Right cardiac atrium (tissue), 5 donors: ENCODE data around the gene NUAK2. TPM values are rescaled to one million over a fixed set of nuclear protein-coding genes. Genes with fewer than 3 reads are reported as not detected.
"Not testable (repeated sequence)": the region's sequence is repeated elsewhere in the genome, so short reads cannot be mapped to it uniquely, and the experiment has no call there.

Source experiments
- ATAC-seq, 2 donors: fragments of 200-7000 bp; cut with Tn5 transposase; one replicate each; pipeline versions ENCODE4 v1.8.0 to v1.9.1; 2020; ENCODE audit warnings: moderate library complexity in 2 of 2, mild to moderate bottlenecking in 1 of 2
- DNase-seq, 3 donors: peaks; one replicate each; pipeline ENCODE4 v3.0.0-alpha.2; 2020
- H3K27ac ChIP-seq: one replicate; pipeline ENCODE4 v1.5.1; 2013; ENCODE audit warnings: mild to moderate bottlenecking, low read length, control low read depth, moderate library complexity
- H3K27me3 ChIP-seq: one replicate; pipeline ENCODE4 v1.6.1; 2013; ENCODE audit not compliant: control insufficient read depth, insufficient read depth
- H3K4me1 ChIP-seq: one replicate; pipeline ENCODE4 v1.6.1; 2013; ENCODE audit warnings: low read length; ENCODE audit not compliant: control insufficient read depth, insufficient read depth
- H3K4me3 ChIP-seq: one replicate; pipeline ENCODE4 v1.5.1; 2013; ENCODE audit warnings: low read length, control low read depth
- H3K9me3 ChIP-seq: one replicate; pipeline ENCODE4 v1.6.1; 2013; ENCODE audit warnings: low read length; ENCODE audit not compliant: control insufficient read depth
- WGBS: extraction: QIAGEN DNeasy Blood & Tissue Kit; methylation state at CpG from one replicate; pipeline ENCODE4 v1.1.7; 2013; 5-methylcytosine and 5-hydroxymethylcytosine counted together
- intact Hi-C, 4 donors: fragments of 100-400 bp; cut with DNase I; formaldehyde crosslinking; loops; one replicate each; pipeline versions ENCODE4 v1.11.0 to v1.14.0; 2022 to 2023
- long read RNA-seq, 4 donors: library from polyadenylated mRNA; unstranded; transcript quantifications; one replicate each; pipeline ENCODE4 v2.0.0, GENCODE V29; 2020 to 2021
- polyA plus RNA-seq: library from polyadenylated mRNA; stranded (reverse); fragments of 200-250 nt; gene quantifications from one replicate; pipeline ENCODE4 v1.2.3, GENCODE V29; 2013
- total RNA-seq, 4 donors: library from RNA; stranded (reverse); fragmentation: NEBNext Ultra II Directional; extraction: Animal tissue kit (Norgen Biotek cat#: 25700); gene quantifications; one replicate each; pipeline ENCODE4 v1.2.1, GENCODE V29; 2021
- donor health status: healthy with polysubstance abuse.
- donor health status: DM: no; HTN: yes; CAD: no.
- donor health status: DM: no; HTN: no; CAD: no.
- donor health status: DM: no; HTN: yes; CAD: no; lungs with severe emphysema.
- donor health status: DM: yes; HTN: yes; CAD: no.

NUAK2 gene
- total RNA-seq, result 1 to 10 TPM in 3 of 4 donors, under 1 TPM in 1; 0.50 to 1.6 (median 1.4) TPM
- 0.86 TPM for polyA plus RNA-seq
- long read RNA-seq, donor 1, partial matches to known transcripts, result 0 of 4 reads
- long read RNA-seq, donor 1, other reads (novel, unspliced or antisense), result 1 of 4 reads
- long read RNA-seq, donor 2, result 0 reads
- long read RNA-seq, donor 3, partial matches to known transcripts, result 0 of 1 reads
- long read RNA-seq, donor 3, other reads (novel, unspliced or antisense), result 0 of 1 reads
- long read RNA-seq, donor 4, partial matches to known transcripts, result 1 of 2 reads
- long read RNA-seq, donor 4, other reads (novel, unspliced or antisense), result 0 of 2 reads

DNA sequence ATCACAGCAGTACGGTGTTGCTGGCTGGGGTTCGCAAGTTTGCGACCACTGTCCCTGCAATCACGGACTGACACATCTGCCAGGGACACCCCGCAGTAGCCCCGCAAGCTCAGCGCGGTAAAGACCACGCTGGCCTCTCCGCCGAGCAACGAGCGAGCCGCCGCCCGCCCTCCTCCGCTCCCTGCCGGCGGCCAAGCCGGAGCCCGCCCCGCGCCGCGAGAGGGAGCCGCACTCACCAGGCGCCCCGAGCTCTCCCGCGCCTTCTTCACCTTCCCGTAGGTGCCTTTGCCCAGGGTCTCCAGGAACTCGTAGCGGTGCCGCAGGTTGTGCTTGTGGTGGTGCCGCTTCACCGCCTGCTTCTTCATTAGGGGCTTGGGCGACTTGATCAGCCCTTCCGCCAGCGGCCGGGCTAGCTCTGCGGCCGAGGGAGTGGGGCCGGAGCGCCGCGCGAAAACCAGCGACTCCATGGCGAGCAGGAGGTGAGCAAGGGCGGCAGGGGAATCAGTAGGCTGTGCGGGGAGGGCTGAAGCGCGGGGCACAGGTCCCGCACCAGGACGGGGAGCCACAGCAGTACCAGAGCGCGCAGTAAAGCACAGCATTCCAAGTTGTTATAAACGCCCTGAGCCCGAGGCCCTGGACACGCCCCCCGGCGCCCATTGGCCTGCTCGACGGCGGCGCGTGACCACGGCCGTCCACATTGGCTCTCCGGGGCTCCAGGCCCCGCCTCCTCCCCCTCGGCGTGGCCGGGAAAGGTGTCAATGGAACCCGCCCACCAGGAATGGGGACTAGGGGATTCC, at the start of gene NUAK2:
Gene NUAK2, minus strand, starts transcription at position 584 of the 797 bp plus-strand sequence. Its CDS starts 117 bp downstream, at position 467.
- peak within 1 kb of the TSS; percentile 57 for H3K27ac ChIP-seq
- ATAC-seq, result peak; percentile 94 to 97
- no peaks in the 10 kb centered on the region for H3K27me3 ChIP-seq
- H3K4me1 ChIP-seq, result peaks cover 16% of the 10 kb centered on the region
- intact Hi-C loops, result no loop called here
- no peaks in the 10 kb centered on the region for H3K9me3 ChIP-seq
- WGBS, result under 1% methylated on average over 75 of the region's 75 CpGs
- peak within 1 kb of the TSS; percentile 53 for H3K4me3 ChIP-seq
- peak; percentile 91 to 97 (median 96) for DNase-seq

DNA sequence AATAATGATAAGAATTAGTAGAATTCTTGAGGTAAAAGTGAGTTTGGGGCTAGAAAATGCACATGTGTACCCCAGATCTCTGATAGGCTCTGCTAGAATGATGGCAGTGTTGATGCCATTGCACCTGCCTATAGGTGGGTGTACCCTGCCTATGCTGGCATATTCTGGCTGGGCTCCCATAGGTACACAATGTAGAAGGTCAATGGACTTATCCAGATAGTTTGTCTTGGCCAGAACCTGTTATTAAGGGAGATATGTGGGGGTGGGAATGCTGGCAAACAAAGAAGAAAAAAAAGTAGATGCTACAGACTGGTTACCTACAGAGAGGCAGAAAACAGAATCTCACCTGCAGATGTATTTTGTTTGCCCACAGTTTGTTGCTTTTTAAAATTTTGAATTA, 49.2 kb upstream of the NUAK2 start:
- intact Hi-C loops, result no loop called here
- DNase-seq (no peak), ATAC-seq (no peak)
- Histone ChIP-seq H3K4me3 (no peak overlapping the region), H3K4me1 (no peaks in the 10 kb centered on the region), H3K27me3 (no peaks in the 10 kb centered on the region), H3K9me3 (no peaks in the 10 kb centered on the region), H3K27ac (no peak overlapping the region)

DNA sequence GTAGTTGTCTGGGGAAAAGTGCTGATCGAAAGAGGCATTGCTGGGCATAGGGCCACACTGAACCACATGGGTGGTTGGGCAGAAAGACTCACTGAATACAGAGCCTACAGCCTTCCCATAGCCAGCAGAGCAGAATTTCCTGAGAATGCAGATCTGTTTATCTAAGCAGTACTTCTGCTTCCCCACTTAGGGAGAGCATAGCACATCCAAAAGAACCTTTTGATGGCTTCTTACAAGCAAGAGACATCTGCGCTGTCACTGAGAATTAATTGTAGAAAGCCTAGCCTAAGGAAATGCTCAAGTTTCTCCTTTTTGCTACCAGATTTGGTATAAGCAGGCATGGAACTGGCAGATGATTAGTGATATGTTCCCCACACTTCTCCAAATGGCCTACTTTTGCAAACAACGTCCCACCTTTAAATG, 48.2 kb upstream of the NUAK2 start:
- no peaks in the 10 kb centered on the region for H3K4me1 ChIP-seq
- no peaks in the 10 kb centered on the region for H3K9me3 ChIP-seq
- ATAC-seq, result no peak
- H3K4me3 ChIP-seq, result no peak overlapping the region
- H3K27ac ChIP-seq, result no peak overlapping the region
- H3K27me3 ChIP-seq, result no peaks in the 10 kb centered on the region
- intact Hi-C loops, result no loop called here
- DNase-seq, result no peak
- WGBS, result 53% methylated on average over 3 of the region's 3 CpGs

DNA sequence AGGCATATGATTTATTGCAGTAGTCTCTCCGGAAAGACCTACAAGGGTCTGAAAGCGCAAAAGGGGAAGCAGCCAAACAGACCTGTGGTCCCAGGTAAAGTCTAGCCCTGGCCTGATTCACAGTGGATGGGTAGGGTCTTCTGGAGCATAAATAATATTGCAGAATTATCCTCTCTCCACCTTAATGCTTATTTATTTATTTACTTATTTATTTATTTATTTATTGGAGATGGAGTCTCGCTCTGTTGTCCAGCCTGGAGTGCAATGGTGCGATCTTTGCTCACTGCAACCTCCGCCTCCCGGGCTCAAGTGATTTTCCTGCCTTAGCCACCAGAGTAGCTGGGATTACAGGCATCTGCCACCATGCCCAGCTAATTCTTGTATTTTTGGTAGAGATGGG, 46.9 kb upstream of the NUAK2 start:
- Histone ChIP-seq H3K4me3 (no peak overlapping the region), H3K4me1 (no peaks in the 10 kb centered on the region), H3K27ac (no peak overlapping the region), H3K9me3 (no peaks in the 10 kb centered on the region), H3K27me3 (no peaks in the 10 kb centered on the region)
- intact Hi-C loops, result no loop called here
- 93% methylated on average over 6 of the region's 6 CpGs for WGBS
- DNase-seq (no peak), ATAC-seq (no peak)

DNA sequence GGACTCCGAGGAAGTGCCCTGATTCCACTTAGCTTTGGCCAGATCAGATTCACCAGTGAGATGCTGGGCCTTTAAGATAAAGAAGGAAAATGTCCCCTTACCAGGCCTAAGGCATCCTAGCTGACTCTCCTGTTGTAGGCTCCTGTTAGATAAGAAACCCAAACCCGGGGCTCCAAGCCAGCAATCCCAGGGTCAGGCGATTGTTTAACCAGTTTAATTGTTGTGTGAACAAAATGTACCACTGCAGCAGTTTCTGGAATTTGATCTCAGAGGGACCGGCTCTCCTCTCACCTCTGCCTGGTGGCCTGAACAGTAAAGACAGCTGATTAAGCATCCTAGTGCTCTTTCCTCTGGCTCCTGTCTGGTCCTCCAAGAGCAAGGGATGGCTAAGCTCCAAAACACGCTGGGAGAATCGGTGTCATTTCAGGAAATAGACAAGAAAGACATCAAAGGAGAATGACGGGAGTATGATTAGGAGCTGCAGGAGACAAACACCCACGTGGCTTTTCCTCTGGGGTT, 44.5 kb upstream of the NUAK2 start:
- Histone ChIP-seq H3K4me1 (no peaks in the 10 kb centered on the region), H3K9me3 (no peaks in the 10 kb centered on the region), H3K27ac (no peak overlapping the region), H3K27me3 (no peaks in the 10 kb centered on the region), H3K4me3 (no peak overlapping the region)
- intact Hi-C loops, result no loop called here
- DNase-seq, result peak in 1 of 3 donors; percentile 60
- WGBS, result 36% methylated on average over 8 of the region's 8 CpGs
- peak; percentile 14 to 38 for ATAC-seq

DNA sequence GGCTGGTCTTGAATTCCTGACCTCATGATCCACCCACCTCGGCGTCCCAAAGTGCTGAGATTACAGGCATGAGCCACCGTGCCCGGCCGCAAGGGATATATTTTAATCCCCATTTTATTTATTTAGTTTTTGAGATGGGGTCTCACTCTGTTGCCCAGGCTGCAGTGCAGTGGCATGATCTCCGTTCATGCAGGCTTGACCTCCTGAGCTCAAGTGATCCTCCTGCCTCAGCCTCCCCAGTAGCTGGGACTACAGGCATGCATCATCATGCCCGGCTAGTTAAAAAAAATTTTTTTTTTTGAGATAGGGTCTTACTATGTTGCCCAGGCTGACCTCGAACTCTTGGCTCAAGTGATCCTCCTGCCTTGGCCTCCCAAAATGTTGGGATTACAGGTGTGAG, 43.5 kb upstream of the NUAK2 start:
- H3K9me3 ChIP-seq, DNase-seq, H3K27me3 ChIP-seq, ATAC-seq, H3K4me1 ChIP-seq, H3K4me3 ChIP-seq, H3K27ac ChIP-seq, intact Hi-C loops: not testable (repeated sequence)
- WGBS, result 90% methylated on average over 8 of the region's 8 CpGs

DNA sequence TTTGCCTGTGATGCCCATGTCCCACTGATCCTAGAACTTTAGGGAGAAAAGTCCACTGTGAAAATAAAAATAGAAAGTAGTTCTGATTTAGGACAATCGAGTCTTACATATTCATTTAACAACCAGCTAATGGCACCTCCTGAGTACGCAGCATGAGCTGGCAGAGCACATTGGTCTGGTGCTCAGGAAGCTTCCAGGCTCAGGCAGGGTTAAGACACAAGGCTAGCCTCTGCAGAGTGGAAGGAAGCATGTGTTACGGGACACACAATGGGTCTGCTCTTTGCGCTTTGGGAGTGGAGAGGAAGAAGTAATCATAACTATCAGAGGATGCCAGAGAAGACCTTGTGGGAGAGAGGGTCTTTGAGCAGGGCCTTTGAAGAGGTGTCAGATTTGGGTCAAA, 39.3 kb upstream of the NUAK2 start:
- H3K27ac ChIP-seq, result no peak overlapping the region
- intact Hi-C loops, result no loop called here
- 60% methylated on average over 4 of the region's 4 CpGs for WGBS

DNA sequence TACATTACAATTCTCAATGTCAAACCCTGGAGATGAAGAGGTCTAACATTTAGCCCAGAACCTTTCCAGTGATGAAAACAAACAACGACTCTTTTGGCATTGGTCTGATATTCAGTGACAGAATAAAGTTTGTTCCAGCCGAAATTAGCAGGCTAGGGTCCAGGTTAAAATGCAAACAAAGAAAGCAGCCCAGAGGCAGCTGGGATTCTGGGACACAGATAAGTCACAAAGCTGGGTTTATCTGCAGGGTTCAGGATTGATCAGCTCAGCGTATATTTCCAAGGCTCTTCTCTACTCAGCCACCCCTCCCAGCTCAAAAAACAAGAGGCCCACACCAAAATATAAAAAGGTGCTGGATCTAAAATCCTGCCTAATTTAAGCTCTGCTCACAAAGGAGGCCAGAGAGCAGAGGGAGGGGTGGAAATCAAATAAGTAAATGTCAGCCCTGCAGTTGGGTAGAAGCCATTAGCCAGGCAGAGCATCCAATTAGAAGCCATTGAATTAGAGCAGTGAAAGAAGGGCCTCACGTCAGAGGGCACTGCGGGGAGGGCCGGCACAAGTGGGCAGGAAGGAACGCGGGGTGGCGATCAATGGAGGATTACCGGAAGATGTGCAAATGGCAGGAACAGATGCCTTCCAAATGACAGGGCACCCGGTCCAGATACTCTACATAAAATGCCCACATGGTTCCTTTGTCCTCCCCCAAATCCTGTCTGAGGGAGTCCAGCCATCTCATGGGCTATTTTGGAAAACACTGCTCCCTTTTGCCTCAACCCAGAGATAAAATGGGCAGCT, 38.4 kb upstream of the NUAK2 start:
- Histone ChIP-seq H3K4me3 (no peak overlapping the region), H3K27ac (no peak overlapping the region), H3K9me3 (no peaks in the 10 kb centered on the region), H3K27me3 (no peaks in the 10 kb centered on the region), H3K4me1 (no peaks in the 10 kb centered on the region)
- ATAC-seq (peak in 1 of 2 donors; percentile 28), DNase-seq (no peak)
- intact Hi-C loops, result loop anchor here in 2 of 4 donors (5.0 to 10.0 kb wide), 3 partner anchors 55 to 127 kb away; no protein-coding TSS in a partner anchor
- 52% methylated on average over 11 of the region's 11 CpGs for WGBS

More for the DNA sequence above, 39.3 kb upstream of the NUAK2 start:
- Histone ChIP-seq H3K9me3 (no peaks in the 10 kb centered on the region), H3K4me1 (no peaks in the 10 kb centered on the region), H3K27me3 (no peaks in the 10 kb centered on the region), H3K4me3 (no peak overlapping the region)
- DNase-seq, result no peak
- ATAC-seq, result no peak

DNA sequence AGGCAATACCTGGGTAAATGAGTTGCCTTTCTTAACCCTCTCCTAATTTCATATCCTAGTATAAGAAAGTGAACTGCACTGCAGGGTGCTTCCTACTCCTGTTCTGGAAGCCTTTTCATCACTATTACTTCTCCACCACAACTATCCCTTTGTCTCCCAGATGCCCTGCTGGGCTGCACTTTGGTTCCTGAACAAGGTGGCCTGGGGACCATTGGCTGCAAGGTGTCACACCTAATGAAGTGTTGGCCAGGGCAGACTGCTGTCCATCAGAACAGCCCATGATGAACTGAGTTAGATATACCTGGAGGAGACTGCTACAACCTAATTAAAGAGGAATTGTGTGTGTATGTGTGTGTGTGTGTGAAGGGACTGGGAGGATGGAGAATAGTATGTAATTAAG, 37.0 kb upstream of the NUAK2 start:
- H3K27ac ChIP-seq, result no peak overlapping the region
- ATAC-seq (no peak), DNase-seq (no peak)
- intact Hi-C loops, result loop anchor here in 2 of 4 donors (5.0 to 10.0 kb wide), 3 partner anchors 56 to 129 kb away; no protein-coding TSS in a partner anchor
- H3K27me3 ChIP-seq, result no peaks in the 10 kb centered on the region
- no peaks in the 10 kb centered on the region for H3K4me1 ChIP-seq
- no peak overlapping the region for H3K4me3 ChIP-seq
- no peaks in the 10 kb centered on the region for H3K9me3 ChIP-seq

DNA sequence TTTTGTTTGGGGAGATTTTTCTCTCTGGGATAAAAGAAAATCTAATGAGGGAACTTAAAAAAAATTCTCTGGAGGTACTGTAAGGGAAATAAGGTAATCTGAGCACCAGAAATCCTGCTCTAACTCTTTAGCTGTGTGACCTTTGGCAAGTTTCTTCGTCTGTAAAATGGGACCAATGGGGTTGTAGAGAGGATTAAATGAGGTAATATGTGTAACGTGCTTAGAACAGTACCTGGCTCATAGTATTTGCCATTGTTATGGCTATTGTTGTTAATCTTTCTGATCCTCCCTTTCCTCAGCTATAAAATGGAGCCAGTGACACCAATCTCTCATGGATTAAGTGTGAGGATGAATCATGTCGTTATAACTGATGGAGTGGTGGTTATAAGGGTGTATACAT, 36.0 kb upstream of the NUAK2 start:
- H3K4me3 ChIP-seq, result no peak overlapping the region
- H3K9me3 ChIP-seq, result no peaks in the 10 kb centered on the region
- ATAC-seq, result no peak
- intact Hi-C loops, result loop anchor here in 2 of 4 donors (5.0 to 10.0 kb wide), 3 partner anchors 57 to 130 kb away; no protein-coding TSS in a partner anchor
- no peaks in the 10 kb centered on the region for H3K27me3 ChIP-seq
- no peak overlapping the region for H3K27ac ChIP-seq
- DNase-seq, result no peak
- no peaks in the 10 kb centered on the region for H3K4me1 ChIP-seq
- 88% methylated on average over 3 of the region's 3 CpGs for WGBS
